ENCODE data around the gene FBXW11.

The FBXW11 gene

DNA sequence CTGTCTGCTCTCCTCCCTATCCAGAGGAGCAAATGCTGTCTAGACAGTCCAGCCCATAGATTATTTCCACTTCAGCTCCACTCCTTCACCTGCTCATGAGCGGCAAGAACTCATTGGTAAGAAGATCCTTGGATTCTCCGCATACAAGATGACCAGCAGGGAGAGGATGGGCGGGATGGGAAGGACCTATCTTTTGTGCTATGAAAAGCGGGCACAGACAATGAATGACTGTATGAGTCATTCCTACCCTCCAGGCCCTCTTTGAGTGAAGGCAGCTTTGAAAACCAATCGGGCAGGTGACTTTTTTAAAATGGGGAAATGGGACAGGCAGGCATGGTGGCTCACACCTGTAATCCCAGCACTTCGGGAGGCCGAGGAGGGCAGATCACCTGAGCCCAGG, 171.4 kb downstream of the FBXW11 start:
- no peak for DNase-seq

DNA sequence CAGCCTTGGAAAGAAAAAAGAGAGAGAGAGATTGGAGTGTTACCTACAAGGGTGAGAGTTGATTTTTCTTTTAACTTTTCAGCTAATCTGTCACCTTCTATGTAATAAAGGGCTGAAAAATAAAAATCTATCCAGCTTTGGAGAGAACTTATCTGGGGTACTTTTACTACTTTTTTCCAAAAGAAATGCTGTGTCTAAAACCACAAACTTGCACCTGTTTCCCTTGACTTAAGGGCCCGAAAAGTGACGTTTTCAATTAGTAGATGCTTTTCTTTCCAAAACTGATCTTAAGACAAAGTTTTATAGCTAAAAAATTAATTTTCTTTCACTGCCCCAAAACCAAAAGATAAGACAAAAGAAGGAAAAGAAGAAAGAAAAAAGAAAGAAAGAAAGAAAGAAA, 172.0 kb downstream of the FBXW11 start:
- DNase-seq: no peak

DNA sequence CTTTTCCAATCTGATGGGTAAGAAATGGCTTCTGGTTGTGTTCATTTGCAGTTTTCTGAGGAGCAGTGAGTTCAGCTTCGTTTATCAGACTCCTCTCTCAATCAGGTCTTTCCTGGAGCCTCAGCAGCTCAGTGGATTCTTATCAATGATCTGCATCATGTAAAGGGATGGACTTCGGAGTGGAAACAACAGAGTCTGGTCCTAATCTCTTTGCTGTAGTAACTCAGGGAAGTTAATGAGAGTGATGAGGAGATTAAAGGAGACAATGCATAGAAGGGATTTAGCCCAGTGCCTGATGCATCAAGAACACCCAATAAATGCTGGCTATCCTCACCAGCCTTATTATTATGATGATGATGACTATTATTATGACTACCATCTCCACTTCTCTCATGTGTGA, 173.7 kb downstream of the FBXW11 start:
- DNase-seq: no peak

DNA sequence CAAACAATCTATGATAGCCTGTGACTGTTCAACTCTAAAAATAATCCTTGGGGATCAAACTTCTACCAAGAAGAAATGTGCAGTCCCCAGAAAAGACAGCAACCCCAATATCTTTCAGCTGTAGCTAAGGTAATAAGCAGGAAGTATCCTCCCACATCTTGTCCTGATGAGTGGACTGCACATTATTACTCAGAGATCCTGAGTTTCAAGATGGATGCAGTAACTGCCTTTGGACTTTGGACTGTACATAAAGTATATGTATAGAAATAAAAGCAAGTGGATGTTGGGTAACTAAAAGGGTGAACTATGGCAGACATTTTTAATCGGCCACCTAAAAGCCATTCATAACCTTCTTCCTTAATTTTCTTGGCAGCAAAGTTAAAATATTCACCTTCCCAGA, 175.8 kb downstream of the FBXW11 start:
- DNase-seq: no peak

DNA sequence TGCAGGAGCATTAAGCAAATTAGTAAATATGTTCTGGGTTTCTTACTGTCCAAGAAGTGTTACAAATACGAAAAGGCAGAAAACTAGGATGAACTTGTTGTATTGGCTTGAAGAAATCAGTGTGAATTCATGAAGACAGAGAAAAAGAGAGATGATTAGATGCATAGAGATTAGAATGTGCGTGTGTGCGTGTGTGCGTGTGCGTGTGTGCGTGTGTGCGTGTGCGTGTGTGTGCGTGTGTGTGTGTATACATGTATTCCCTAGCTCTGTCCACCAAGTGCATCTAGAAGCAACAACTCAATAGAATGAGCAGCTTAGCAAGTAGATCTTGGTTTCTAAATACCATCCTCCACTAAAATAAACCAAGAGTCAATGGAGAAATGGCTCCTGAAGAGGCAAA, 179.3 kb downstream of the FBXW11 start:
- no peak for DNase-seq

DNA sequence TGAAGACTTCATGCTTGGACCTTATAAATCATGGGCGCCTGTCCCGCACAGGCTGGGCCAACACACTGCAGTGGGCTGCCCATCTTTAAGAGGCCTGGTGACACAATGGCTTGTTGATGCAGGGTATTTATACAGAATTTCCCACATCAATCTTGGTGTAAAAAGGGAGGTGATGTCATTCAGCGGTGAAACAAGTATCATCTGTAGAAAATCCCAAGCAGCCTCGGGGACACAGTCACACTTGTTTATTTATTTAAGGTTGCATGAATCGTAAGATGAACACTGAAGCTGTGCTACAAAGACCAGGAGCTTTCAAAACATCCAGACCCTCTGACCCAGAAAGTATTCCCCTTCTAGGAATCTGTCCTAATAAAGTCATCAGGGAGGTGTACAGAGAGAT, 180.3 kb downstream of the FBXW11 start:
- no peak for DNase-seq

DNA sequence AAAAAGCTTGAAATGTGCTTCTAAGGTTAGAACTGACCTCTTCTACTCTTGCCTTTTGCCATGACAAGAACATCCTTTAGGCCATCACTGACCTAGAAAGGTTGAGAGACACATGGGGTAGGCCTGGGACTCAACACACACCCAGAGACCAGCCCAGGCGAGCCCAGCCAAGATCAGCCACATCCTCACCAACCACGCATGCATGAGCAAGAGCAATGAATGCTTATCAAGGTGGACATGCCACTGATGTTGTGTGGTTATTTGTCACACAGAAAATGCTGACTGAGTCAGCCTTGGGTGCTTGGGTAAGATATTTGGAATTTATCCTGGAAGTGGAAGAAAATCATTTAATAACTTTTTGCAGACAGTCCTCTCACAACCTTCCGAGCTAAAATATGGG, 181.4 kb downstream of the FBXW11 start:
- no peak for DNase-seq

DNA sequence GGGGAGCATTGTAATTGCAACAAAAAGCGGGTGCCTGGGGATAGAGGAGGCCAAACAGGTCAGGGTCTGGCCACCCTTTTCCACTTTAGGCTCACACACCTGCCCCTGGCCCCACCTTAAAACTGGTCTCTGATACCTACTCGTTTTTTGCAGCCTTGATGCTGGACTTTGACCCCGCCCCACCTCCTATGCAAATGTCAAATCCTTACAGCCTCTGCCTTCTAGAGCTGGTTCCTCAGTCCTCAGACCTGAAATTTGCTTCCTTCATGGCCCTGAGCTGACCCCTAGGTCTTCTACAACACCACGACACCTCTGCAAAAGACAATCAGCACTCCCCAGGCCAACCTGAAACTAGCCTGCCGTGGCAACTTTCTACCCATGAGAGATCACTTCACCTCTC, 183.2 kb downstream of the FBXW11 start:
- DNase-seq: no peak

DNA sequence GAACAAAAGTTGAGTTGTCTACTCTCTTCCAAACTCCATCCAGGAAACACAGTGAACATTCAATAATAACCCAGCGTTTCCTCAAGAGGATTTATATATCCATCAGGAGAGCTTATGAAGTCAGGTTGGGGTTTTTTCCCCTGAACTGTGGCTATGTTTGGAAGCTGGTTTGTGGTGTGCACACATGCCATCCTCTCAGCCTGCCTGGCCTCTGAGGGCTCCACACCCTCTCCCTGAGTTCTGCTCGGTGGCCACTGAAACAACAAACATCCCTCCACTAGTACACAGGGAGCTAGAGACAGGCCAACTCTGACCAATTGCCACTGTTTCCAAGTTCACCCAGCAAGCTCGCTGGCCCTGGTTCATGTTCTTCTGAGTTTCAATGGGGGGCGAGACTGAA, 185.2 kb downstream of the FBXW11 start:
- DNase-seq: no peak

DNA sequence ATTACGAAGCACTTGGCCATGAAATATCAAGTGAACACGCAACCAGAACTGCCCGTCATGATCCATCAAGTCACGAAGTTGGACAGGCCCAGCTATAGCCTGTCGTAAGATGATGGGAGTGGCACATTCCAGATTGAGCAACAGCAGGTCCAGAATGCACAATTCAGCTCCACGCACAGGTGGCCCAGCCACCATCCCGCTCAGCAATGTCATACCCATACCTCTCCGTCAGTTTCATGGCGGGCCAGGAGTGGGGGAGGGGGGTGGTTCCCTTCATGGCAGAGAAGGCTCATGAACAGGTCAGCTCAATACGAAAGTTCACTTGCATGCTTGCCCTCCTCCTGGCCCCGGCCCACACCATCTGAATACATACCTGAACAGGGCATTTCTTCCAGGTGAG, 185.9 kb downstream of the FBXW11 start:
- DNase-seq: no peak

DNA sequence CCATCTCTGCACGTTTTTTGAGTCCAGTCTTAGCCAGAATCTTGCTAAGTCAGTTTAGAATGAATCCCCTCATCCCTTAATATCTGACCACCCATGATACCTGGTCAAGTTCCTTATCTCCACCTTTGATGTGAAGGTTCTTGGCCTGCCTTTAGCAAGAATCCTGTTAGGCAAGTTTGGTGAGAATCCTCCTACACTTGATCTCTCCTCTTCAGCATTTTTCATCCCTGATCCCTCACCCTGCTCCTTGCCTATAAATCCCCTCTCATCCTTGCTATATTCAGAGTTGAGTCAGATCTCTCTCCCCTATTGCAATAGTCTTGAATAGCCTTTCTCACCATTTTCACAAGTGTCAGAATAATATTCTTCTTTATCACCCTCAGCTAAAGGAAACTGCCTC, 189.8 kb downstream of the FBXW11 start:
- no peak for DNase-seq

DNA sequence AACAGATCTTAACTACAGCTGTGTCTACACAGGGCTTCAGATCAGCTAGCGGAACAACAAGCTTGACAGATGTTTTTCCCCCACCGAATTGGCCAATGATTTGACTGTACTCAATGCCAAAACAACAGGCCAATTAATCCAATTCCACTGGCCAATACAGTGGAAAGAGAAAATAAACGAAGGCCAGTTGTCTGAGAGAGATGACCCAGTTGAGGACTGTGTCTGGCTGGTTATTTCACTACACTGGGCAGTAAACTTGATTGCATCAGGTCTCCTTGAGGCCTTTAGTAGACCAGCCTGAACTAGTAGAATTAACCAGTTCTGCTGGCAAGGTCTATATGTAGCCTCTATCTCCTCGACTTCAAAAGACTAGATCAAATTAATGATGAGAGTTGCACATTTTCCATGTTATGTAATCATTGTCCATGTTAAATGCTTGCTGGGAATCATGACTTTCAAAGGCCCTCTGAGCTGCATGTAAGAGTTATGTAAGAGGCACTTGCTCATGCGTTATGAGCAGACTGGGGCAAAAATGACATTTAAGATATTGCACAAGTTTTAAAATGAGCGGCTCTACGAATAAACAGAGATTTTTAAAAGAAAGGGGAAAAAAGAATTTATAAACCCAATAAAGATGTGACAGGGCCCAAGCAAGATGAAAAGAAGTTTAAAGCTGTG, 192.5 kb downstream of the FBXW11 start:
- DNase-seq: no peak

DNA sequence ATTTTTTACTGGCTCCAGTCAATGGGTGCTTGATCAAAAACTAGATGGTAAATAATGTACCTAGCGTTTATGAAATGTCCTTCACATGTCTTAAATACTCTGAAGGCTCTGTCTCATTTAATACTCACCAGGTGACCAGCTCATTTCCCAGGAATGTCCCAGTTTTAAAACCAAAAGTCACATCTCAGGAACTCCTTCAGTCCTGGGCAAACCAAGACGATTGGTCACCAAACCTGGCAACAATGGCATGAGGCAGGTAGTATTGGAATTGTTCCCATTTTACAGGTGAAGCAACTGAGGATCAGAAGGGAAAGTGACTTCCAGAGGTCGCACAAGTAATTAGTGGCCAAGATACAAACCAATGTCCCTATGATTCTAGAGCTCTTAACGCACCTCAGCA, 193.2 kb downstream of the FBXW11 start:
- no peak for DNase-seq
